Measurements from ENCODE around the gene COL5A3. TPM values are rescaled to one million over a fixed set of nuclear protein-coding genes. Genes with fewer than 3 reads are reported as not detected.

Gene COL5A3
- total RNA-seq, 1 experiment from 2014 or later, result not detected

- Histone ChIP-seq H3K4me3 (ENCODE audit: low read depth, low read length) (no peak overlapping the region), H3K9me3 (no peaks in the 10 kb centered on the region), H3K4me1 (no peaks in the 10 kb centered on the region), H3K36me3 (ENCODE audit: control insufficient read depth, insufficient read depth, low read length) (no peaks in the 10 kb centered on the region), H3K27me3 (replicated peaks; ENCODE audit: control insufficient read depth, insufficient read depth, low read length) (no peaks in the 10 kb centered on the region)
- TF ChIP-seq CTCF (IDR thresholded peaks at IDR 0.05; ENCODE audit: insufficient read depth in 1 of 2, low read depth in 1 of 2, low read length in 1 of 2, severe bottlenecking in 1 of 2, unreplicated experiment in 1 of 2), result peak; percentile 83 to 89
- Mint-ChIP-seq H3K9me3 (ENCODE audit: unreplicated experiment) (no peaks in the 10 kb centered on the region), H3K27ac (ENCODE audit: unreplicated experiment) (no peak overlapping the region), H3K27me3 (ENCODE audit: insufficient read depth, unreplicated experiment) (peaks cover 7% of the 10 kb centered on the region), H3K36me3 (ENCODE audit: insufficient read depth, unreplicated experiment) (peaks cover 5% of the 10 kb centered on the region), H3K4me3 (ENCODE audit: unreplicated experiment) (no peak overlapping the region), H3K4me1 (ENCODE audit: low read depth, unreplicated experiment) (no peaks in the 10 kb centered on the region)
- peak; percentile 75 to 85 for DNase-seq
- intact Hi-C loops (cut with micrococcal nuclease; ENCODE audit: unreplicated experiment), result loop anchor here (1.0 to 10.0 kb wide), 4 partner anchors 66 to 458 kb away; partner anchors contain the start of genes EIF3G and P2RY11
- no TSS peak for BruUV-seq (replicated peaks)
- ChIA-PET POLR2A (no interaction called here), CTCF (interaction anchor here (3.6 kb wide), 1 partner anchor 93 kb away, joined by 29 read pairs; no protein-coding TSS in a partner anchor)
Observed at GRCh38 chr19:9934132-9934950, 76.0 kb downstream of the COL5A3 start.

DNA sequence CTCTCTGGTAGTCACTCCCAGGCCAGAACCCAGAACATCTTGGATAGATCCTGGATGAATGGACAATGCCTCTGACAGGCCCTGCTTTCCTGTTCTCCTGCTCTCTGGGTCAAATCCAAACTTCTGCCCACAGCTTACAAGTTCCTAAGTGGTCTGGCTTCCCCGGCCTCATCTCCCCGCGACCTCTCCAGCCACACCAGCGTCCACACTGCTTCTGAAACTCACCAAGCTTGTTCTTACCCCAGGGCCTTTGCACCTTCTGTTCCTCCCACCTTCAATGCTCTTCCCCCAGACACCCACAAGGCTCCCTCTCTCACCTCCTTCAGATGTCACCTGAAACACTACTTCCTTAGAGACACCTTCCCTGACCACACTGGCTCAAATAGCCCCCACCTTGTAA is 77.5 kb downstream of the COL5A3 start:
- Mint-ChIP-seq H3K27ac (ENCODE audit: unreplicated experiment) (no peak overlapping the region), H3K27me3 (ENCODE audit: insufficient read depth, unreplicated experiment) (peaks cover 7% of the 10 kb centered on the region), H3K36me3 (ENCODE audit: insufficient read depth, unreplicated experiment) (peaks cover 5% of the 10 kb centered on the region), H3K9me3 (ENCODE audit: unreplicated experiment) (no peaks in the 10 kb centered on the region), H3K4me1 (ENCODE audit: low read depth, unreplicated experiment) (no peaks in the 10 kb centered on the region), H3K4me3 (ENCODE audit: unreplicated experiment) (no peak overlapping the region)
- intact Hi-C loops (cut with micrococcal nuclease; ENCODE audit: unreplicated experiment), result loop anchor here (5.0 to 10.0 kb wide), 2 partner anchors 182 to 459 kb away; partner anchors contain the start of genes EIF3G and P2RY11
- no peak for TF ChIP-seq CTCF (IDR thresholded peaks at IDR 0.05; ENCODE audit: insufficient read depth in 1 of 2, low read depth in 1 of 2, low read length in 1 of 2, severe bottlenecking in 1 of 2, unreplicated experiment in 1 of 2)
- no peaks in the 10 kb centered on the region for H3K36me3 ChIP-seq (ENCODE audit: control insufficient read depth, insufficient read depth, low read length)
- ChIA-PET POLR2A (no interaction called here), CTCF (interaction anchor here (0.6 to 3.6 kb wide), 3 partner anchors 67 to 1022 kb away, joined by 3 to 29 read pairs (median 5); no protein-coding TSS in a partner anchor)
- H3K27me3 ChIP-seq (replicated peaks; ENCODE audit: control insufficient read depth, insufficient read depth, low read length), result no peaks in the 10 kb centered on the region
- no peaks in the 10 kb centered on the region for H3K4me1 ChIP-seq
- no peaks in the 10 kb centered on the region for H3K9me3 ChIP-seq
- BruUV-seq (replicated peaks), result no TSS peak
- H3K4me3 ChIP-seq (ENCODE audit: low read depth, low read length), result no peak overlapping the region
- DNase-seq, result no peak

- Mint-ChIP-seq H3K4me3 (ENCODE audit: unreplicated experiment) (no peak overlapping the region), H3K36me3 (ENCODE audit: insufficient read depth, unreplicated experiment) (peaks cover 5% of the 10 kb centered on the region), H3K27me3 (ENCODE audit: insufficient read depth, unreplicated experiment) (peaks cover 7% of the 10 kb centered on the region), H3K27ac (ENCODE audit: unreplicated experiment) (no peak overlapping the region), H3K9me3 (ENCODE audit: unreplicated experiment) (no peaks in the 10 kb centered on the region), H3K4me1 (ENCODE audit: low read depth, unreplicated experiment) (no peaks in the 10 kb centered on the region)
- Histone ChIP-seq H3K4me1 (no peaks in the 10 kb centered on the region), H3K27me3 (replicated peaks; ENCODE audit: control insufficient read depth, insufficient read depth, low read length) (no peaks in the 10 kb centered on the region), H3K9me3 (no peaks in the 10 kb centered on the region), H3K36me3 (ENCODE audit: control insufficient read depth, insufficient read depth, low read length) (no peaks in the 10 kb centered on the region), H3K4me3 (ENCODE audit: low read depth, low read length) (no peak overlapping the region)
- CTCF ChIA-PET, result interaction anchor here (0.6 to 3.6 kb wide), 5 partner anchors 69 to 319 kb away, joined by 3 to 29 read pairs (median 6); no protein-coding TSS in a partner anchor
- DNase-seq, result no peak
- no TSS peak for BruUV-seq (replicated peaks)
- POLR2A ChIA-PET, result no interaction called here
- TF ChIP-seq CTCF (IDR thresholded peaks at IDR 0.05; ENCODE audit: insufficient read depth in 1 of 2, low read depth in 1 of 2, low read length in 1 of 2, severe bottlenecking in 1 of 2, unreplicated experiment in 1 of 2), result no peak
- intact Hi-C loops (cut with micrococcal nuclease; ENCODE audit: unreplicated experiment), result loop anchor here (1.0 to 10.0 kb wide), 3 partner anchors 183 to 461 kb away; partner anchors contain the start of genes EIF3G and P2RY11
Observed at GRCh38 chr19:9931629-9932028, 78.7 kb downstream of the COL5A3 start.

Data from Caco-2 (cell line).